K562 (cell line): Measurements from ENCODE around the gene VPS26A. TPM values are rescaled to one million over a fixed set of nuclear protein-coding genes. Genes with fewer than 3 reads are reported as not detected.

Experiments used
- ATAC-seq: fragments of 200-7000 bp; cut with Tn5 transposase; 3 replicates; pipeline ENCODE4 v1.9.1; 2020; ENCODE audit warnings: moderate library complexity
- BruUV-seq: library from RNA; stranded (reverse); fragments of 400-500 nt; replicated peaks from 2 replicates; lab custom pipeline; 2021; lab: Mats Ljungman, UMichigan
- CTCF ChIA-PET: fragments of 300-600 bp; formaldehyde crosslinking; extraction: SDS; loops from one replicate; lab custom pipeline; 2021; ENCODE audit warnings: low intra/inter-chr PET ratio; lab: Yijun Ruan, JAX
- POLR2A ChIA-PET: fragments of 300-600, 350-650 bp; sonication (Branson Sonifier 250); formaldehyde crosslinking; extraction: SDS; loops from one replicate; lab custom pipeline; 2021; ENCODE audit warnings: antibody characterized with exemption, inconsistent platforms; lab: Yijun Ruan, JAX
- DNase-seq, 4 experiments: peaks; one replicate each; pipeline versions ENCODE4 v3.0.0 to v3.0.0-alpha.2; 2011 to 2018; ENCODE audit warnings: low spot score in 3 of 4, mixed read lengths in 3 of 4; ENCODE audit errors: extremely low read depth in 1 of 4
- FAIRE-seq: peaks from 2 replicates; lab custom pipeline; 2011; peaks lifted over from hg19 to GRCh38; lab: Jason Lieb, UNC
- H2AFZ ChIP-seq: 2 replicates; pipeline ENCODE4 v1.6.0; 2011; ENCODE audit warnings: low read depth, low read length, control low read depth, inconsistent platforms
- H3K27ac ChIP-seq: fragments of 200-600 bp; 3 replicates; pipeline ENCODE4 v1.8.0; 2011; ENCODE audit warnings: low read depth, mild to moderate bottlenecking, control low read depth, inconsistent platforms, low read length, moderate library complexity, mixed read lengths; ENCODE audit errors: extremely low read depth
- H3K27me3 ChIP-seq, 2 experiments: fragments of 300-600 bp in 1 of 2; 2 replicates in 1 of 2; 3 replicates in 1 of 2; pipeline versions ENCODE4 v1.6.0 to v1.8.0; 2011; ENCODE audit warnings: inconsistent platforms in 2 of 2, low read length in 2 of 2, mild to moderate bottlenecking in 1 of 2, mixed read lengths in 1 of 2, moderate library complexity in 1 of 2; ENCODE audit not compliant: control insufficient read depth in 2 of 2, insufficient read depth in 2 of 2
- H3K36me3 ChIP-seq: fragments of 300-600 bp; 3 replicates; pipeline ENCODE4 v1.8.0; 2011; ENCODE audit warnings: mild to moderate bottlenecking, low read length, inconsistent platforms; ENCODE audit not compliant: control insufficient read depth, insufficient read depth
- H3K4me1 ChIP-seq, 2 experiments: fragments of 200-600 bp in 1 of 2; replicated peaks in 1 of 2; 2 replicates in 1 of 2; 3 replicates in 1 of 2; pipeline versions ENCODE4 v1.5.1 to v1.8.0; 2011; ENCODE audit warnings: inconsistent platforms in 2 of 2, low read length in 2 of 2, mild to moderate bottlenecking in 1 of 2, mixed read lengths in 1 of 2, moderate library complexity in 1 of 2; ENCODE audit not compliant: control insufficient read depth in 2 of 2, insufficient read depth in 2 of 2
- H3K4me2 ChIP-seq: 2 replicates; pipeline ENCODE4 v1.6.1; 2011; ENCODE audit warnings: low read length, control low read depth, inconsistent platforms, mixed read lengths; ENCODE audit not compliant: insufficient read depth
- H3K4me3 ChIP-seq: fragments of 200-600 bp; sonication (generic), shearing (Covaris generic); 2 replicates; pipeline ENCODE4 v1.5.1; 2016; ENCODE audit warnings: control low read depth, inconsistent platforms
- H3K79me2 ChIP-seq: fragments of 200-600 bp; 3 replicates; pipeline ENCODE4 v1.8.0; 2011; ENCODE audit warnings: low read length, inconsistent platforms; ENCODE audit not compliant: control insufficient read depth, insufficient read depth
- H3K9ac ChIP-seq, 2 experiments: 2 replicates each; pipeline versions ENCODE4 v1.6.0 to v1.6.1; 2011; ENCODE audit warnings: low read depth in 2 of 2, low read length in 2 of 2, control low read depth in 1 of 2, inconsistent platforms in 1 of 2, mild to moderate bottlenecking in 1 of 2, mixed read lengths in 1 of 2; ENCODE audit not compliant: insufficient read depth in 1 of 2
- H3K9me1 ChIP-seq: one replicate; pipeline ENCODE4 v1.6.0; 2011; ENCODE audit warnings: inconsistent platforms, mild to moderate bottlenecking, low read length, moderate library complexity; ENCODE audit not compliant: control insufficient read depth, insufficient read depth
- H3K9me3 ChIP-seq: replicated peaks from 2 replicates; pipeline ENCODE4 v1.5.1; 2011; ENCODE audit warnings: low read depth, low read length, inconsistent platforms; ENCODE audit not compliant: control insufficient read depth, insufficient read depth
- H4K20me1 ChIP-seq: replicated peaks from 2 replicates; pipeline ENCODE4 v1.6.1; 2011; ENCODE audit warnings: low read length, inconsistent platforms, mixed read lengths; ENCODE audit not compliant: control insufficient read depth, insufficient read depth
- LCOR ChIP-seq: sonication (generic); formaldehyde crosslinking; IDR thresholded peaks from 2 replicates; pipeline ENCODE4 v1.8.0; 2022; ENCODE audit warnings: mild to moderate bottlenecking, missing genetic modification reagents
- RBFOX2 ChIP-seq: fragments of 200-400 bp; formaldehyde crosslinking; IDR thresholded peaks from 2 replicates; pipeline ENCODE4 v1.6.1; 2017; ENCODE audit warnings: low read depth, mild to moderate bottlenecking, low read length, moderate library complexity
- SIN3A ChIP-seq, 2 experiments: fragments of 150-350 bp in 1 of 2; IDR thresholded peaks; 2 replicates each; pipeline ENCODE4 v1.6.1; 2011 to 2016; ENCODE audit warnings: borderline replicate concordance in 2 of 2, low read depth in 2 of 2, low read length in 2 of 2, mild to moderate bottlenecking in 2 of 2, moderate library complexity in 2 of 2; ENCODE audit not compliant: control insufficient read depth in 1 of 2
- WGBS: fragments of 100-300 bp; shearing (Covaris generic); methylation state at CpG from one replicate; pipeline ENCODE4 v1.1.6; 2016; ENCODE audit warnings: low coverage, mixed read lengths; ENCODE audit not compliant: insufficient coverage; ENCODE audit errors: missing lambda C conversion rate; 5-methylcytosine and 5-hydroxymethylcytosine counted together
- in situ Hi-C: fragments of 300-500 bp; cut with MboI; formaldehyde crosslinking; loops from 4 replicates; pipeline ENCODE4 v1.15.0; 2018; ENCODE audit warnings: inconsistent platforms, mixed read lengths
- intact Hi-C: fragments of 100-400 bp; cut with micrococcal nuclease; formaldehyde crosslinking; loops from 2 replicates; pipeline ENCODE4 v1.14.2; 2022
- polyA plus RNA-seq, 8 experiments: library from polyadenylated mRNA; depleted of rRNA in 4 of 8; stranded (reverse) in 5 of 8; unstranded in 3 of 8; fragments of >200 nt; fragmentation: Nextera tagmentation in 2 of 8; fragmentation: Illumina TruSeq in 1 of 8; extraction: Ambion mirVana in 2 of 8; extraction: Trizol in 1 of 8; gene quantifications; 2 replicates each; pipeline versions ENCODE4 v1.2.1 to v1.2.3, GENCODE V29; 2011 to 2014; ENCODE audit warnings: inconsistent platforms in 1 of 8, missing spikeins in 1 of 8
- total RNA-seq, 7 experiments: library from RNA; depleted of rRNA in 6 of 7; stranded (reverse); fragments of >200 nt in 6 of 7; fragmentation: Illumina TruSeq in 2 of 7; extraction: Trizol in 2 of 7; gene quantifications; 2 replicates each; pipeline versions ENCODE4 v1.2.1 to v1.2.3, GENCODE V29; 2011 to 2021; ENCODE audit warnings: low replicate concordance in 1 of 7

The VPS26A gene
- total and polyA plus RNA-seq, 9 of the 15 experiments (the other 6 are each of a cell fraction or from before 2014, with no cell fraction given) = 47.1 to 137 (median 69.3) TPM

GRCh38 chr10:69180525-69181204 is 56.7 kb downstream of the VPS26A start (continued):
- TF ChIP-seq SIN3A (IDR thresholded peaks at IDR 0.05; ENCODE audit: borderline replicate concordance in 2 of 2, control insufficient read depth in 1 of 2, low read depth in 2 of 2, low read length in 2 of 2) = peak in 1 of 2 experiments; percentile 35; a peak in 1 of 4 replicates

GRCh38 chr10:69181433-69181832 is 57.5 kb downstream of the VPS26A start:
- CTCF ChIA-PET = no interaction called here
- H3K4me2 ChIP-seq = peak overlapping the region; percentile 96
- BruUV-seq = no TSS peak
- DNase-seq = no peak
- H3K9me1 ChIP-seq = no peaks in the 10 kb centered on the region
- H4K20me1 ChIP-seq = peaks cover 4% of the 10 kb centered on the region; the same call in 1 of the 2 replicates
- H3K27ac ChIP-seq = peak overlapping the region; percentile 99
- WGBS = 8% methylated on average over 1 of the region's 1 CpG
- H3K27me3 ChIP-seq = no peaks in the 10 kb centered on the region
- intact Hi-C loops = no loop called here
- H3K4me3 ChIP-seq = peak overlapping the region; percentile 99
- POLR2A ChIA-PET = interaction anchor here (0.7 kb wide), 1 partner anchor 153 kb away, joined by 4 read pairs; no protein-coding TSS in a partner anchor
- no peak for TF ChIP-seq LCOR (CRISPR knock-in tag)
- TF ChIP-seq RBFOX2 = 0 out of 2 replicates have a peak, but pooled peaks have one; percentile 28
- TF ChIP-seq, all 486 proteins: peak for 1
- peaks cover 7 to 8% of the 10 kb centered on the region in 2 experiments; a peak in 3 of 5 replicates for H3K4me1 ChIP-seq
- peaks cover 68% of the 10 kb centered on the region for H3K79me2 ChIP-seq
- FAIRE-seq (no peak), ATAC-seq (no peak)
- in situ Hi-C loops = no loop called here
- no peak overlapping the region for H2AFZ ChIP-seq
- H3K9me3 ChIP-seq = no peaks in the 10 kb centered on the region
- H3K9ac ChIP-seq = peak overlapping the region; percentile 97 to 98
- H3K36me3 ChIP-seq = peaks cover 41% of the 10 kb centered on the region
